AG09309 (cell line): ENCODE measurements around the gene SGK1.
A peak's percentile ranks its signal among the peaks of the same experiment; 100 is the strongest.
"Not testable (repeated sequence)": the region's sequence is repeated elsewhere in the genome, so short reads cannot be mapped to it uniquely, and the experiment has no call there.

ENCODE experiments used
- DNase-seq: peaks from one replicate; pipeline ENCODE4 v3.0.0-alpha.2; 2010; ENCODE audit warnings: low read depth
- H3K4me3 ChIP-seq: 2 replicates; pipeline ENCODE4 v1.5.1; 2011; ENCODE audit warnings: mild to moderate bottlenecking, low read depth, low read length, moderate library complexity; ENCODE audit not compliant: control insufficient read depth
- TF ChIP-seq, protein P1 (sequence below): IDR thresholded peaks from 2 replicates; pipeline ENCODE4 v1.5.1; 2011; ENCODE audit warnings: mild to moderate bottlenecking, low read depth, low read length, inconsistent platforms; ENCODE audit not compliant: insufficient read depth, control insufficient read depth; ENCODE audit errors: missing control alignments

The SGK1 gene

DNA sequence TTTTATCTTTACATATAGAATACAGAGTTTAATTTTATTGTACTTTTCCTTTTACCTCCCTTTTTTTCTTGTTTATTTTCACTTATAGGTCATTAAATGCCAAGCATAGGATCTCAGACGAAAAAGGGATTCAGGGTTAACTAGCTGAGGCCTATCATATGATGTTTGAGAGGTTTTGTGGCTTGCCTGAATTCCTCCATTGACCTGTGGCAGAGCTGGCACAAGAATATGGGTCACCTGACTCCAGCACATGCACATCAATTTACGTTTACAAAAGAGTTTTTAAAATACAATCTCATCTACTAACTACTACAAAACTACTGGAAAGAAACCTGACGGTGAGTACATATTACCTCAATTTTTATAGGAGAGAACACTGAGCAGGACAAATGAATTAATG is 60.4 kb downstream of the SGK1 start:
- H3K4me3 ChIP-seq, result no peak overlapping the region
- DNase-seq, result no peak
- TF ChIP-seq, protein P1, sequence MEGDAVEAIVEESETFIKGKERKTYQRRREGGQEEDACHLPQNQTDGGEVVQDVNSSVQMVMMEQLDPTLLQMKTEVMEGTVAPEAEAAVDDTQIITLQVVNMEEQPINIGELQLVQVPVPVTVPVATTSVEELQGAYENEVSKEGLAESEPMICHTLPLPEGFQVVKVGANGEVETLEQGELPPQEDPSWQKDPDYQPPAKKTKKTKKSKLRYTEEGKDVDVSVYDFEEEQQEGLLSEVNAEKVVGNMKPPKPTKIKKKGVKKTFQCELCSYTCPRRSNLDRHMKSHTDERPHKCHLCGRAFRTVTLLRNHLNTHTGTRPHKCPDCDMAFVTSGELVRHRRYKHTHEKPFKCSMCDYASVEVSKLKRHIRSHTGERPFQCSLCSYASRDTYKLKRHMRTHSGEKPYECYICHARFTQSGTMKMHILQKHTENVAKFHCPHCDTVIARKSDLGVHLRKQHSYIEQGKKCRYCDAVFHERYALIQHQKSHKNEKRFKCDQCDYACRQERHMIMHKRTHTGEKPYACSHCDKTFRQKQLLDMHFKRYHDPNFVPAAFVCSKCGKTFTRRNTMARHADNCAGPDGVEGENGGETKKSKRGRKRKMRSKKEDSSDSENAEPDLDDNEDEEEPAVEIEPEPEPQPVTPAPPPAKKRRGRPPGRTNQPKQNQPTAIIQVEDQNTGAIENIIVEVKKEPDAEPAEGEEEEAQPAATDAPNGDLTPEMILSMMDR, result no peak

DNA sequence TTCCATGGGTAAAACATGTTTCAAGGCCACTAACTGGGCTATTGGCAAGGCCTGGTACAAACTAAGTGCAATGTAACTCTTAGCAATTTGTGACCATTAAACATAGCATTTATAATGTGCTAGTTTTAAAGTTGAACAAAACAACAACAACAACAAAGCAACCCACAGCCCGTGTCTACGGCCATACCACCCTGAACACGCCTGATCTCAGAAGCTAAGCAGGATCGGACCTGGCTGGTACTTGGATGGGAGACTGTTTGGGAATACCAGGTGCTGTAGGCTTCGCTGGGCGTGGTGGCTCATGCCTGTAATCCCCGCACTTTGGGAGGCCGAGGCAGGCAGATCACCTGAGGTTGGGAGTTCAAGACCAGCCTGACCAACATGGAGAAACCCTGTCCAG is 61.0 kb downstream of the SGK1 start:
- no peak for DNase-seq
- H3K4me3 ChIP-seq, result no peak overlapping the region

DNA sequence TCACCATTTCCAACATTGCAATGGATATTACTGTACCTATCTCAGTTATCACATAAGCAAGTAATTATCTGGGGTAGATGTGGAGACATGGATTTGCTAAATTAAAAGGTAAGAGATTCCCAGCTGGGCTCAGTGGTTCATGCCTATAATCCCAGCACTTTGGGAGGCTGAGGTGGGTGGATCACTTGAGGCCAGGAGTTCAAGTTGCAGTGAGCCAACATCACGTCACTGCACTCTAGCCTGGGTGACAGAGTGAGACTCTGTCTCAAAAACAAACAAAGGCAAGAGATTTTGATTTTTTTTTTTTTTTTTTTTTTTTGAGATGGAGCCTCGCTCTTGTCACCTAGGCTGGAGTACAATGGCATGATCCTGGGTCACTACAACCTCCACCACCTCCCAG is 62.6 kb downstream of the SGK1 start:
- not testable (repeated sequence) for H3K4me3 ChIP-seq, DNase-seq

More for the DNA sequence above, 61.0 kb downstream of the SGK1 start:
- TF ChIP-seq, protein P1, result no peak

DNA sequence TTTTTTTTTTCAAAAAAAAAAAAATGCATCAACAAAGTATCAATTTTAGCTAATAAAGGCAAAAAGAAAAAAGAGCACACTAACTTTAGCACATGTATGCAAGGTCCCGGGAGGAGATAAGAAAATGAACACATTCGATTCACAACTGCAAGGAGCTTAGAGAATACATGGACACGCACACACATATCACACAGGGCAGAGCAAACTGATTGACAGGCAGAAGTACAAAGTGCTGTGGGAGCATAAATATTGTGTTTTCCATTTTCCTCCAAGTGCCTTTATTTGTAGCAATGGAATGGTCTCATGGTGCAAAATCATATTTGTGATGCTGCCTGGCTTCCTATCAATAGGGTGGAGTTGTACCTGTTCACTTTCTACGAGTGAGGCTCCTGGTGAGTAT is 63.8 kb downstream of the SGK1 start:
- TF ChIP-seq, protein P1, result no peak
- DNase-seq, result no peak
- no peak overlapping the region for H3K4me3 ChIP-seq

DNA sequence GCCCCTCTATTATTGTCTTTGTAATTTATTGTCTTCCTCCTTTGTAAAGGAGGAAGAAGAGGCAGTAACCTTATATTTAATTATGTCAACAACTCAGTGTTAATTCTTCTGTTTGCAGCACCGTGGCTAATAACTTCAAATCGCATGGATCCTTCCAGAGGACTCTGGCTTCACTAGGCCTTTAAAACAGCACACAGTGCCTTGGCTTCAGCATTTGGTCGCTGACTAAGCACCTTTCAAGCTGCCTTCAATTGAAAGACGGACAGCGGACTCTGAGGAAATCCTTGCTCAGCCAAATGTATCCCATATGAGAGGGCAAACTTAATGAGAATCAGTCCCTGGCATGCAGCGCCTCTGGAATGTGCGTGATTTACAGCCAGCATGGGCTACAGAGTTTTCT is 64.2 kb downstream of the SGK1 start:
- H3K4me3 ChIP-seq, result no peak overlapping the region
- peak; percentile 82 for DNase-seq
- TF ChIP-seq, protein P1, result no peak

DNA sequence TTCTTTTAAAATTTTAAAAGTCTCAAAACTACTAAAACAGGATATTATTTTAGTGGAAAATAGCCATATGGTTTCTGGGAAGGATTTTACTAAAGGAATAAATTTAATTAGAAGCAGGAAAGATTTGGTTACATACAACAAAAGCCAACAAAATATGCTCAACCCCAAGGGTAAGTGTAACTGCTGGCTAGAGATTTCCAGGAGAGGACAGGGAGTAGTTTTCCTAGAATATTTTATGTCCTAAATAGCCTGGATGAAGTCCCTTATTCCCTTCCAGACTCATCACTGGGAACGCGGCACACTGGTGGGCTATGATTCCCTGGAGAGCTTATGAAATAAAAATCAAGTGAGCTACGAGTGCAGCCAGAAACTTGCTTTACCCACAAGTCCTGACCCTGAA is 66.6 kb downstream of the SGK1 start:
- no peak for DNase-seq
- H3K4me3 ChIP-seq, result no peak overlapping the region
- TF ChIP-seq, protein P1, result no peak

DNA sequence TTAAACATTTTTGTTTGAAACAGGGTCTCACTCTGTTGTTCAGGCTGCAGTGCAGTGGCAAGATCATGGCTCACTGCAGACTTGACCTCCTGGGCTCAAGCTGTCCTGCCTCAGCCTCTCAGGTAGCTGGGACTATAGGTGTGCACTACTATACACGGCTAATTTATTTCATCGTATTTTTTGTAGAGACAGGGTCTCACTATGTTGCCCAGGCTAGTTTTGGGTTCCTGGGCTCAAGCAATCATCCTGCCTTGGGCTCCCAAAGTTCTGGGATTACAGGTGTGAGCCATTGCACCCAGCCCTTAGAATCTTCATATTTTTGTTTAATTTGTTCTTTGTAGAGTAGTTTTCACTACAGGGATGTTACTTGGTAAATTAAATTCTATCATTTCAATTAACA is 67.1 kb downstream of the SGK1 start:
- DNase-seq, result no peak
- TF ChIP-seq, protein P1, result no peak
- H3K4me3 ChIP-seq, result no peak overlapping the region
